ENCODE results near the gene EHBP1.

- no peak for TF ChIP-seq OSR2 (tag by site-specific recombination; IDR thresholded peaks at IDR 0.05)
- no peak for TF ChIP-seq CTCF (tag by site-specific recombination; IDR thresholded peaks at IDR 0.05)
- no peak for TF ChIP-seq KLF1 (tag by site-specific recombination; IDR thresholded peaks at IDR 0.05)
- no peak for TF ChIP-seq ZNF274 (IDR thresholded peaks at IDR 0.05; ENCODE audit: low read length)
- no peak for TF ChIP-seq ZNF274 (tag by site-specific recombination; IDR thresholded peaks at IDR 0.05; ENCODE audit: borderline replicate concordance)
These were observed 251.1 kb downstream of the EHBP1 start for GRCh38 chr2:62956651-62957050.
